Measurements from ENCODE around the gene MDP1.

DNA sequence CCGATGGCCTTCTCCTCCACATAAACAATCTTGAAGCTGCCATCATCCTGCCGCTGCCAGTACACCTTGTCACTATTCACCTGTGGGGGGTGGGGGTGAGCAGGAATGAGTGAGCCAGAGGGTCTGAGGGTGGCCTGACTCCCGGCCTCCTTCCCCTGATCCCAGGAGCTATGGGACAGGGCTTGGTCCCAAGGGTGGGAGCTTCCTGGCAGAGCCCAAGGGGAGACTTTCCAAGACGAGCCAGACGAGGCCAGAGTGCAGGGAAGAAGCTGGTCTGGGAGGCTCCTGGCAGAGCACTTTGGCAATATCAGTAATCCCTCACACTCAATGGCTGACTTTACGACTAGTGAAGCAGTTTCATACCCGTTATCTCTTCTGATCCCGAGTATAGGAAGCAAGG lies 39.6 kb upstream of the MDP1 start:
- TF ChIP-seq, protein P1, sequence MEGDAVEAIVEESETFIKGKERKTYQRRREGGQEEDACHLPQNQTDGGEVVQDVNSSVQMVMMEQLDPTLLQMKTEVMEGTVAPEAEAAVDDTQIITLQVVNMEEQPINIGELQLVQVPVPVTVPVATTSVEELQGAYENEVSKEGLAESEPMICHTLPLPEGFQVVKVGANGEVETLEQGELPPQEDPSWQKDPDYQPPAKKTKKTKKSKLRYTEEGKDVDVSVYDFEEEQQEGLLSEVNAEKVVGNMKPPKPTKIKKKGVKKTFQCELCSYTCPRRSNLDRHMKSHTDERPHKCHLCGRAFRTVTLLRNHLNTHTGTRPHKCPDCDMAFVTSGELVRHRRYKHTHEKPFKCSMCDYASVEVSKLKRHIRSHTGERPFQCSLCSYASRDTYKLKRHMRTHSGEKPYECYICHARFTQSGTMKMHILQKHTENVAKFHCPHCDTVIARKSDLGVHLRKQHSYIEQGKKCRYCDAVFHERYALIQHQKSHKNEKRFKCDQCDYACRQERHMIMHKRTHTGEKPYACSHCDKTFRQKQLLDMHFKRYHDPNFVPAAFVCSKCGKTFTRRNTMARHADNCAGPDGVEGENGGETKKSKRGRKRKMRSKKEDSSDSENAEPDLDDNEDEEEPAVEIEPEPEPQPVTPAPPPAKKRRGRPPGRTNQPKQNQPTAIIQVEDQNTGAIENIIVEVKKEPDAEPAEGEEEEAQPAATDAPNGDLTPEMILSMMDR (IDR thresholded peaks at IDR 0.05): no peak
- TF ChIP-seq POLR2AphosphoS5 (IDR thresholded peaks at IDR 0.05): no peak

All from prostate gland (tissue), 2 donors.